ENCODE results near the gene ALDH3B2.

GRCh38 chr11:67615728-67616430, 58.5 kb downstream of the ALDH3B2 start:
- TF ChIP-seq, protein P1, sequence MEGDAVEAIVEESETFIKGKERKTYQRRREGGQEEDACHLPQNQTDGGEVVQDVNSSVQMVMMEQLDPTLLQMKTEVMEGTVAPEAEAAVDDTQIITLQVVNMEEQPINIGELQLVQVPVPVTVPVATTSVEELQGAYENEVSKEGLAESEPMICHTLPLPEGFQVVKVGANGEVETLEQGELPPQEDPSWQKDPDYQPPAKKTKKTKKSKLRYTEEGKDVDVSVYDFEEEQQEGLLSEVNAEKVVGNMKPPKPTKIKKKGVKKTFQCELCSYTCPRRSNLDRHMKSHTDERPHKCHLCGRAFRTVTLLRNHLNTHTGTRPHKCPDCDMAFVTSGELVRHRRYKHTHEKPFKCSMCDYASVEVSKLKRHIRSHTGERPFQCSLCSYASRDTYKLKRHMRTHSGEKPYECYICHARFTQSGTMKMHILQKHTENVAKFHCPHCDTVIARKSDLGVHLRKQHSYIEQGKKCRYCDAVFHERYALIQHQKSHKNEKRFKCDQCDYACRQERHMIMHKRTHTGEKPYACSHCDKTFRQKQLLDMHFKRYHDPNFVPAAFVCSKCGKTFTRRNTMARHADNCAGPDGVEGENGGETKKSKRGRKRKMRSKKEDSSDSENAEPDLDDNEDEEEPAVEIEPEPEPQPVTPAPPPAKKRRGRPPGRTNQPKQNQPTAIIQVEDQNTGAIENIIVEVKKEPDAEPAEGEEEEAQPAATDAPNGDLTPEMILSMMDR (tag by site-specific recombination; IDR thresholded peaks at IDR 0.05) = no peak
- TF ChIP-seq BCL11A (tag by site-specific recombination; IDR thresholded peaks at IDR 0.05; ENCODE audit: low read depth) (no peak), BCL6B (tag by site-specific recombination; IDR thresholded peaks at IDR 0.05) (no peak), ELK4 (IDR thresholded peaks at IDR 0.05; ENCODE audit: borderline replicate concordance, low read depth, low read length) (no peak), ZNF837 (tag by site-specific recombination; IDR thresholded peaks at IDR 0.05) (no peak)
